T-helper 2 cell treated with Interferon-gamma antibody and Interleukin-4, amounts not matched to agents 5 μg/mL and 100 μg/mL, for 36 hours (primary cell): ENCODE measurements around the gene CARS1.

Experiments
- DNase-seq: peaks from one replicate; pipeline ENCODE4 v3.0.0; 2021; ENCODE audit warnings: low spot score
- H3K27ac Mint-ChIP-seq: one replicate; pipeline ENCODE4 v1.8.0; 2021; ENCODE audit warnings: mild to moderate bottlenecking, mixed read lengths
- H3K27me3 Mint-ChIP-seq: one replicate; pipeline ENCODE4 v1.8.0; 2021; ENCODE audit warnings: low read depth, mixed read lengths
- H3K36me3 Mint-ChIP-seq: one replicate; pipeline ENCODE4 v1.8.0; 2021; ENCODE audit warnings: low read depth, mixed read lengths
- H3K4me1 Mint-ChIP-seq: one replicate; pipeline ENCODE4 v1.8.0; 2021; ENCODE audit warnings: low read depth, mixed read lengths
- H3K4me3 Mint-ChIP-seq: one replicate; pipeline ENCODE4 v1.8.0; 2022; ENCODE audit warnings: mild to moderate bottlenecking, moderate library complexity, mixed read lengths
- H3K9me3 Mint-ChIP-seq: one replicate; pipeline ENCODE4 v1.8.0; 2021; ENCODE audit warnings: mixed read lengths

Gene CARS1

GRCh38 chr11:3060436-3061025, 3.3 kb upstream of the CARS1 start:
- DNase-seq: no peak
- Mint-ChIP-seq H3K36me3 (no peaks in the 10 kb centered on the region), H3K9me3 (no peaks in the 10 kb centered on the region), H3K4me1 (peaks cover 11% of the 10 kb centered on the region), H3K4me3 (no peak overlapping the region), H3K27ac (no peak overlapping the region), H3K27me3 (peaks cover 11% of the 10 kb centered on the region)

GRCh38 chr11:3058753-3059664, 1.8 kb upstream of the CARS1 start:
- H3K4me1 Mint-ChIP-seq: peaks cover 22% of the 10 kb centered on the region
- no peak for DNase-seq
- peak overlapping the region; percentile 55 for H3K4me3 Mint-ChIP-seq
- H3K27ac Mint-ChIP-seq: no peak overlapping the region
- peaks cover 5% of the 10 kb centered on the region for H3K27me3 Mint-ChIP-seq
- H3K36me3 Mint-ChIP-seq: peaks cover 7% of the 10 kb centered on the region
- H3K9me3 Mint-ChIP-seq: no peaks in the 10 kb centered on the region

- Mint-ChIP-seq H3K27me3 (peaks cover 2% of the 10 kb centered on the region), H3K36me3 (peaks cover 13% of the 10 kb centered on the region), H3K27ac (peak overlapping the region; percentile 77), H3K4me3 (peak overlapping the region; percentile 88), H3K9me3 (no peaks in the 10 kb centered on the region), H3K4me1 (peaks cover 29% of the 10 kb centered on the region)
- DNase-seq: peak; percentile 18
Measured at GRCh38 chr11:3056296-3057068, 741 bp downstream of the CARS1 start.

- peaks cover 31% of the 10 kb centered on the region for H3K4me1 Mint-ChIP-seq
- DNase-seq: no peak
- H3K27me3 Mint-ChIP-seq: no peaks in the 10 kb centered on the region
- H3K4me3 Mint-ChIP-seq: peak overlapping the region; percentile 88
- peaks cover 13% of the 10 kb centered on the region for H3K36me3 Mint-ChIP-seq
- no peaks in the 10 kb centered on the region for H3K9me3 Mint-ChIP-seq
- H3K27ac Mint-ChIP-seq: peak overlapping the region; percentile 77
Measured at GRCh38 chr11:3055891-3056290, 1.3 kb downstream of the CARS1 start.

- Mint-ChIP-seq H3K27ac (no peak overlapping the region), H3K4me3 (no peak overlapping the region), H3K27me3 (no peaks in the 10 kb centered on the region), H3K9me3 (no peaks in the 10 kb centered on the region), H3K4me1 (peaks cover 36% of the 10 kb centered on the region), H3K36me3 (peaks cover 13% of the 10 kb centered on the region)
- no peak for DNase-seq
Measured at GRCh38 chr11:3052567-3052966, 4.7 kb downstream of the CARS1 start.

- Mint-ChIP-seq H3K4me1 (peaks cover 34% of the 10 kb centered on the region), H3K4me3 (no peak overlapping the region)
Measured at GRCh38 chr11:3052109-3052479, 5.1 kb downstream of the CARS1 start.

GRCh38 chr11:3051196-3052108, 5.8 kb downstream of the CARS1 start:
- Mint-ChIP-seq H3K27ac (peak overlapping the region; percentile 24), H3K27me3 (no peaks in the 10 kb centered on the region), H3K9me3 (no peaks in the 10 kb centered on the region), H3K4me1 (peaks cover 34% of the 10 kb centered on the region), H3K36me3 (peaks cover 16% of the 10 kb centered on the region), H3K4me3 (no peak overlapping the region)
- DNase-seq: no peak

More at GRCh38 chr11:3052109-3052479, 5.1 kb downstream of the CARS1 start:
- Mint-ChIP-seq H3K36me3 (peaks cover 13% of the 10 kb centered on the region), H3K9me3 (no peaks in the 10 kb centered on the region), H3K27me3 (no peaks in the 10 kb centered on the region), H3K27ac (no peak overlapping the region)
- no peak for DNase-seq

GRCh38 chr11:3050386-3051195, 6.6 kb downstream of the CARS1 start:
- H3K4me3 Mint-ChIP-seq: no peak overlapping the region
- H3K9me3 Mint-ChIP-seq: no peaks in the 10 kb centered on the region
- peaks cover 16% of the 10 kb centered on the region for H3K36me3 Mint-ChIP-seq
- peak overlapping the region; percentile 24 for H3K27ac Mint-ChIP-seq
- no peaks in the 10 kb centered on the region for H3K27me3 Mint-ChIP-seq
- H3K4me1 Mint-ChIP-seq: peaks cover 29% of the 10 kb centered on the region
- no peak for DNase-seq

- H3K27ac Mint-ChIP-seq: peak overlapping the region; percentile 90
- peak overlapping the region; percentile 51 for H3K4me3 Mint-ChIP-seq
- peak; percentile 27 for DNase-seq
- peaks cover 22% of the 10 kb centered on the region for H3K4me1 Mint-ChIP-seq
- H3K27me3 Mint-ChIP-seq: no peaks in the 10 kb centered on the region
- H3K36me3 Mint-ChIP-seq: peaks cover 17% of the 10 kb centered on the region
- H3K9me3 Mint-ChIP-seq: no peaks in the 10 kb centered on the region
Measured at GRCh38 chr11:3049430-3050243, 7.6 kb downstream of the CARS1 start.

- Mint-ChIP-seq H3K4me3 (no peak overlapping the region), H3K4me1 (peaks cover 14% of the 10 kb centered on the region), H3K9me3 (no peaks in the 10 kb centered on the region), H3K27ac (no peak overlapping the region), H3K27me3 (no peaks in the 10 kb centered on the region), H3K36me3 (peaks cover 8% of the 10 kb centered on the region)
- no peak for DNase-seq
Measured at GRCh38 chr11:3047637-3048036, 9.6 kb downstream of the CARS1 start.

- no peak for DNase-seq
- peaks cover 12% of the 10 kb centered on the region for H3K4me1 Mint-ChIP-seq
- H3K9me3 Mint-ChIP-seq: no peaks in the 10 kb centered on the region
- no peak overlapping the region for H3K27ac Mint-ChIP-seq
- H3K27me3 Mint-ChIP-seq: no peaks in the 10 kb centered on the region
- no peak overlapping the region for H3K4me3 Mint-ChIP-seq
- peaks cover 10% of the 10 kb centered on the region for H3K36me3 Mint-ChIP-seq
Measured at GRCh38 chr11:3046641-3047040, 10.6 kb downstream of the CARS1 start.

- no peak for DNase-seq
- H3K4me3 Mint-ChIP-seq: no peak overlapping the region
- H3K27ac Mint-ChIP-seq: no peak overlapping the region
- H3K36me3 Mint-ChIP-seq: peaks cover 14% of the 10 kb centered on the region
- H3K9me3 Mint-ChIP-seq: no peaks in the 10 kb centered on the region
- H3K27me3 Mint-ChIP-seq: no peaks in the 10 kb centered on the region
- H3K4me1 Mint-ChIP-seq: peaks cover 10% of the 10 kb centered on the region
Measured at GRCh38 chr11:3046190-3046589, 11.0 kb downstream of the CARS1 start.
